Measurements from ENCODE around the gene C1orf185.
"Not testable (repeated sequence)": the region's sequence is repeated elsewhere in the genome, so short reads cannot be mapped to it uniquely, and the experiment has no call there.

DNA sequence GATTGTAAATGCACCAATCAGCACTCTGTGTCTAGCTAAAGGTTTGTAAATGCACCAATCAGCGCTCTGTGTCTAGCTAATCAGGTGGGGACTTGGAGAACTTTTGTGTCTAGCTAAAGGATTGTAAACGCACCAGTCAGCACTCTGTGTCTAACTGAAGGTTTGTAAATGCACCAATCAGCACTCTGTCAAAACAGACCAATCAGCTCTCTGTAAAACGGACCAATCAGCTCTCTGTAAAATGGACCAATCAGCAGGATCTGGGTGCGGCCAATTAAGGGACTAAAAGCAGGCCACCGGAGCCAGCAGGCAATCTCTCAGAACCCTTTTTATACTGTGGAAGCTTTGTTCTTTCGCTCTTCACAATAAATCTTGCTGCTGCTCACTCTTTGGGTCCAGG is 76.0 kb downstream of the C1orf185 start:
- not testable (repeated sequence) for TF ChIP-seq CTCF (IDR thresholded peaks at IDR 0.05; ENCODE audit: insufficient read depth, low read depth, low read length); EZH2 (IDR thresholded peaks at IDR 0.05; ENCODE audit: insufficient read depth, low read length)

Measured in astrocyte (in vitro differentiated cells and primary cell).